Esophagus (tissue), 2 donors: ENCODE measurements around the gene AAK1. TPM values are rescaled to one million over a fixed set of nuclear protein-coding genes. Genes with fewer than 3 reads are reported as not detected.

ENCODE experiments used
- H3K27ac ChIP-seq, 2 donors: one replicate each; pipeline ENCODE4 v1.5.1; 2013; ENCODE audit warnings: low read depth in 2 of 2, mild to moderate bottlenecking in 2 of 2, inconsistent platforms in 1 of 2, low read length in 1 of 2, moderate library complexity in 1 of 2
- H3K27me3 ChIP-seq, 2 donors: one replicate each; pipeline ENCODE4 v1.6.1; 2013; ENCODE audit warnings: low read length in 2 of 2, control low read depth in 1 of 2, mild to moderate bottlenecking in 1 of 2; ENCODE audit not compliant: insufficient read depth in 2 of 2, control insufficient read depth in 1 of 2
- H3K36me3 ChIP-seq, 2 donors: one replicate each; pipeline ENCODE4 v1.6.1; 2013; ENCODE audit warnings: low read length in 1 of 2; ENCODE audit not compliant: control insufficient read depth in 2 of 2, insufficient read depth in 2 of 2
- H3K4me1 ChIP-seq, 2 donors: one replicate each; pipeline ENCODE4 v1.6.1; 2013; ENCODE audit warnings: low read length in 1 of 2; ENCODE audit not compliant: control insufficient read depth in 2 of 2, insufficient read depth in 2 of 2
- H3K4me3 ChIP-seq, 2 donors: one replicate each; pipeline ENCODE4 v1.5.1; 2013; ENCODE audit warnings: low read length in 2 of 2, mild to moderate bottlenecking in 2 of 2, low read depth in 1 of 2, moderate library complexity in 1 of 2
- H3K9me3 ChIP-seq, 2 donors: one replicate each; pipeline ENCODE4 v1.6.1; 2013; ENCODE audit warnings: mild to moderate bottlenecking in 2 of 2, low read depth in 1 of 2, low read length in 1 of 2, moderate library complexity in 1 of 2; ENCODE audit not compliant: control insufficient read depth in 2 of 2, insufficient read depth in 1 of 2
- WGBS, 2 donors: extraction: QIAGEN DNeasy Blood & Tissue Kit; methylation state at CpG; one replicate each; pipeline ENCODE4 v1.1.7; 2013; 5-methylcytosine and 5-hydroxymethylcytosine counted together
- polyA plus RNA-seq, 2 donors: library from polyadenylated mRNA; stranded (reverse); fragments of 200-250 nt; gene quantifications; one replicate each; pipeline ENCODE4 v1.2.3, GENCODE V29; 2013
- donor health status: healthy with polysubstance abuse.
- donor health status: Bipolar disorder and iron deficiency.

The AAK1 gene
- polyA plus RNA-seq, 2 donors: 4.4 to 8.4 TPM

DNA sequence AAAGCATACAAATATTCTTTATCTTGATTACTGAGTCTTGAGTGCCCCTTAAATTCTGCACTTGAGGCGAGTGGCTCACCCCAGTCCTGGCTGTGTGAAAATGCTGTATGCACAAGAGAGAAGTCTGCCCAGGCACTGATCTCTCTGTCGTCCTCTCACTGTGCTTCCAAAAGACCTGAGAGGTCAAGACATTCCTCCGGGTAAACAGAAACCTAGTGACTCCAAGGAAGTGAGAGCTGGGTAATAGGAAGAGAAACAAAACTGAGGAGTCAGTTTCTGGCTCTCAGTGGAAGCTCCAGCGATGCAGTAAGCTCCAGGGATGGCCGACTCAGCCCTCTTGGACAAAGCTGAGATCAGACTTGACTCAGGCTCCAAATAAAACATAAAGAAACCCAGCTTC, 70.9 kb downstream of the AAK1 start:
- Histone ChIP-seq H3K36me3 (no peaks in the 10 kb centered on the region), H3K27ac (no peak overlapping the region), H3K27me3 (no peaks in the 10 kb centered on the region), H3K4me3 (no peak overlapping the region), H3K9me3 (no peaks in the 10 kb centered on the region), H3K4me1 (peaks cover 0 to 4% of the 10 kb centered on the region in 2 donors)
- WGBS, 2 donors: 56 to 60% methylated on average over 5 of the region's 5 CpGs

DNA sequence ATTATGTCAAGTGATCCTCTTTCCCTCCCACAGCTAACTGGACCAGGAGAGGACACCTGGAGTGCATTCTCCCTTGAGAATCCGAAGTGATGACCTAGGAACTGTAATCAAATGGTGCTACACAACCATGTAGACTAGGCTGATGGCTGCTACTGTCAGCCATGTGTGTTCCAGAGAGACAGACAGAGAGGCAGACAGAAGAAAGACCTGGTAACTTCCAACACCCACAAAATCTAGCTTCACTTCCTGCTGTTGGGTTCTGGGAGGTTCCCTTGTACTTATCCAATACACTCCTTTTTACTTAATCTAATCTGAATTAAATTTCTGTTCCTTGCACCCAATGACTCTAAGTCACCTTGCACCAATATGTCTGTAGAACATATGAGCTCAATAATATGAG, 72.3 kb downstream of the AAK1 start:
- Histone ChIP-seq H3K36me3 (no peaks in the 10 kb centered on the region), H3K27me3 (no peaks in the 10 kb centered on the region), H3K27ac (no peak overlapping the region), H3K4me3 (no peak overlapping the region), H3K9me3 (no peaks in the 10 kb centered on the region), H3K4me1 (peaks cover 0 to 2% of the 10 kb centered on the region in 2 donors)
- 91 to 96% methylated on average over 1 of the region's 1 CpG for WGBS, 2 donors

DNA sequence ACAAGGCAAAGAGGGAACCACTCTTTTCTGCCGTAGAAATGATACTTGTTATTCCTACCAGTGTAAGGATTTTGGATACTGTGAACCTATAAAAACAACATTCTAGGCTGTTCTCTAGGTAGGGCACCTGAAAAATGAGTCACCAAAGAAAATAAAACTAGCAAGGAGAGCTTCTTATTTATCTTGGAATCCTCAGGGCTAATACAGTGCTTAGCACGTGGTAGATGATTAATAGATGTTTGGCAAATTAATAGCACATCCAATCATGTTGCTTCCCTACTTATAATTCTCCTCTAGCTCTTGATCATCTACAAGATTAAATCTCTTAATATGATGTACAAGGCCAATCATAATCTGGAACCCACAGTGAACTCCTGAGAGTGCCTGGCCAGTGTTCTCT, 73.1 kb downstream of the AAK1 start:
- no peak overlapping the region for H3K27ac ChIP-seq
- H3K9me3 ChIP-seq: no peaks in the 10 kb centered on the region
- 38 to 45% methylated on average over 2 of the region's 2 CpGs for WGBS, 2 donors
- H3K36me3 ChIP-seq: no peaks in the 10 kb centered on the region
- H3K4me1 ChIP-seq: peaks cover 0 to 2% of the 10 kb centered on the region in 2 donors
- H3K4me3 ChIP-seq: no peak overlapping the region
- H3K27me3 ChIP-seq: no peaks in the 10 kb centered on the region

DNA sequence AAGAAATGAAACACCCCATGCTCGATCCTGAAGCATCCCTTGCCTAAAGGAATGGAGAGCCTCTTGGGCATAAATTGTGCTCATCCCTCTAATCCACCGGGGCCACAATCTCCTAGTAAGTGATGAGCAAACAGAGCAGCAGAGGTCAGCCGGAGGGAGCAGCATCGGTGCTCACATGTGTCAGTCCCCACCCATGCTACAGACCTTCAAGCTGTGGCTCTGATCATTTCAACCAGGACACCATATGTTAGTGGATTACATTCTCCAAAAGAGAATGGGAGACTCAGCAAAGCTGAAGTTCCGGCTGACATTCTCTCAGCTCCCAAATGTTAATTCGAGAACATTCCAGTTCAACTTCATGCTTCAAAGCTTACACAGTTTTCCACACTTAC, 75.6 kb downstream of the AAK1 start:
- Histone ChIP-seq H3K27ac (no peak overlapping the region), H3K9me3 (no peaks in the 10 kb centered on the region), H3K4me3 (no peak overlapping the region), H3K4me1 (peaks cover 0 to 2% of the 10 kb centered on the region in 2 donors), H3K27me3 (no peaks in the 10 kb centered on the region), H3K36me3 (no peaks in the 10 kb centered on the region)
- WGBS, 2 donors: 84 to 87% methylated on average over 6 of the region's 6 CpGs

DNA sequence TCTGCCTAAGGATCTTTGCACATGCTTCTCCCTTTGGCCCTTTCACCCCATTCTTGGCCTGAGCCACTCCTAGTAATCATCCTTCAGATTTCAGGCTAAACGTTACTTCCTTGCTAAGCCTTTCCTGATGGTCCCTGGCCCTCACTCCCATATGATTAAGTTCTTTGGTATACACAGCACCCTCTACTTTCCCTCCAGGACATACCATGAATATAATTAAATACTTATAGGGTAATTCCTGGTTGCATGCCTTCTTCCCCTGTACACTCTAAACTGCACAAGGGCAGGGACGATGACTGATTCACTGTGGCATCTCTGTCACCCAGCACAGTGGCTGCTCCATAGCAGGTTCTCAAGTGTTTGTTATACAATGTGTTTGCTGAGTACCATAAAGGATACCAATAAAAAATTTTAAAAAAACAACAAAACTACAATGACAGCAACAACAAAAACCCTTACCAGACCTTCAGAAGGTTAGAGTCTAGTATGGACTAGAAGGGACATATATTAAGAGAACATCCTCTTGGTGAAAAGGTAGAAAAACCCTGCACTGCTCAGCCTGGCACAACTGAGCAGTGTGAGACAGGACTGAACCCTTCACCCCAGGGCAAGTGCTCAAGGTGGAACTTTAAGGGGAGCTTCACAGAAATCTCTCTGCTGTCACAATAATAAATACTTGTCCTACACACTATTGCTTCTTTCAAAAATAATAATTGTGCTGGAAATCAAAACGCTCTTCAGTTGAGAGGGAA, 76.2 kb downstream of the AAK1 start:
- Histone ChIP-seq H3K27me3 (no peaks in the 10 kb centered on the region), H3K4me3 (no peak overlapping the region), H3K27ac (no peak overlapping the region), H3K36me3 (no peaks in the 10 kb centered on the region), H3K4me1 (peaks cover 0 to 2% of the 10 kb centered on the region in 2 donors), H3K9me3 (no peaks in the 10 kb centered on the region)
- 73 to 76% methylated on average over 3 of the region's 3 CpGs for WGBS, 2 donors

DNA sequence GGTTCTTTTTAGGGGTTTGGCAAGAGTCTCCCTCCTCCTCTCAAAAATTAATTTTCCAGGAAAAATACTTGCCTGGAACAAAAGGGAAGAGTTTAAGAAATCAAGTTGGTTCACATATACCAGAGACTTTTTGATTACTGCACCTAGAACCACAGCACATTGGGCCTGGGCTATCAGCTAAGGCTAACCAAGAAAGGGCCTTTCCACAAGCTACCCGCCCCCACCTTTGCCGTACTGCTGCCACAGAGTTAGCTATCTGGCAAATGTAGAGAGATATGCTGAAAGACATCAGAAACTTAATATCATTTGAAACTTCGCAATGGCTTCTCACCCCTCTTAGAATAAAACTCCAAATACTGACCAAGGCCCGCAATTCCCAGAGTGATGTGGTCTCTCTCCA, 76.9 kb downstream of the AAK1 start:
- Histone ChIP-seq H3K27me3 (no peaks in the 10 kb centered on the region), H3K9me3 (no peaks in the 10 kb centered on the region), H3K4me1 (peaks cover 0 to 2% of the 10 kb centered on the region in 2 donors), H3K36me3 (no peaks in the 10 kb centered on the region), H3K4me3 (no peak overlapping the region), H3K27ac (no peak overlapping the region)
- 90 to 95% methylated on average over 4 of the region's 4 CpGs for WGBS, 2 donors

DNA sequence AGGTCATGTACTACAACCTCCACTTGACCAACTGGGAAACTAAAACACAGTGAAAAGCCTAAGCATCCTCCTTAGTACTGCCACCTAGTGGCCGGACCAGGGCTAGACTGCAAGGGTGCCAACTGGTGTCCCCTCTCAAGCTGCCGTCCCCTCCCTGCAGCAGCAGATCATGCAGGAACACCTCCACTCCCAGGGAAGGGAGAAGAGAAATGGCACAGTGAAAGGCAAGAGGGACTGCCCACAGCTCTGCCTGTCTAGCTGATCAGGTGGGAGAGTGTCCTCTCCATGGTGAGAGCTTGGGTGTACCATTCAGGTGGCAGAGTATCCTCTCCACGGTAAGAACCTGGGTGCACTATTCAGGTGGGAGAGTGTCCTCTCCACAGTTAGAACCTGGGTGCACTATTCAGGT, 78.1 kb downstream of the AAK1 start:
- Histone ChIP-seq H3K4me3 (no peak overlapping the region), H3K27me3 (no peaks in the 10 kb centered on the region), H3K27ac (no peak overlapping the region), H3K9me3 (no peaks in the 10 kb centered on the region), H3K4me1 (peaks cover 0 to 2% of the 10 kb centered on the region in 2 donors), H3K36me3 (no peaks in the 10 kb centered on the region)
- 52 to 59% methylated on average over 3 of the region's 3 CpGs for WGBS, 2 donors

DNA sequence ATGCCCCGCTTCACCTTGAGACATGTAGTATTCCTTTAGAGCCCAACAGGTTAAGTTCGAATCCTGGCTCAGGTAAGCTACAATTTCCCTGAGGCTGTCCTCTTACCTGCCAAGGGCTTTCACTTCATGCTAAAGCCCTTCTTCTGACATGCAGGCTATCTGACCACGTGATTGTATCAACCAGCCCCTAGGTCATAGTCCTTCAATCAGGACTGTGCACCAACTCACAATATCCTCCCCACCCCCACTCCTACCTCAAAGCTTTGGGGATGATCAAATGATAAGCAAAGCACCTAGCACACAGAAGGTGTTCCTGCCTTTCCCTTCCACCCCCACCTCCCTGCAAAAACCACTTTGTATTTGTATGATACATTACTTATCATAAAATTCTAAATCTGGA, 78.9 kb downstream of the AAK1 start:
- WGBS, 2 donors: 67 to 72% methylated on average over 3 of the region's 3 CpGs
- Histone ChIP-seq H3K4me3 (no peak overlapping the region), H3K4me1 (peaks cover 0 to 2% of the 10 kb centered on the region in 2 donors), H3K27ac (no peak overlapping the region), H3K27me3 (no peaks in the 10 kb centered on the region), H3K9me3 (no peaks in the 10 kb centered on the region), H3K36me3 (no peaks in the 10 kb centered on the region)

DNA sequence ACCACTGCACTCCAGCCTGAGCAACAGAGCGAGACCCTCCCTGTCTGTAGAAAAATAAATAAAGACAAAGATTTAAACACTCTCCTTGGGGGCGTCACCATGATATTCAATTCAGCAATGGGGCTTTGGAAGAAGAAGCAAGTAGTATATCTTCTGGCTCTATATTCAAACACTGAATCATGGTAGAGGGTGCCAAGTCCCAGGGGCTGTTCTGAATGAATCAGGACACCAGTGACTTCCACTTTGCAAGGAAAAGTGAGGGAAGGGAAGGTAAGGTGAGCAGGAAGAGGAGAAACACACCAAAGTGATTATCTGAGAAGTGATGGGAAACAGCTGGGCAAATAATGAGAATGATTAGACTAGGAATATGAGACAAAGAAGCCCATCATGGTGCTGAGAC, 80.5 kb downstream of the AAK1 start:
- H3K4me1 ChIP-seq: peaks cover 0 to 2% of the 10 kb centered on the region in 2 donors
- no peaks in the 10 kb centered on the region for H3K9me3 ChIP-seq
- no peaks in the 10 kb centered on the region for H3K36me3 ChIP-seq
- H3K27ac ChIP-seq: no peak overlapping the region
- H3K4me3 ChIP-seq: no peak overlapping the region
- H3K27me3 ChIP-seq: no peaks in the 10 kb centered on the region
- 72 to 88% methylated on average over 2 of the region's 2 CpGs for WGBS, 2 donors

DNA sequence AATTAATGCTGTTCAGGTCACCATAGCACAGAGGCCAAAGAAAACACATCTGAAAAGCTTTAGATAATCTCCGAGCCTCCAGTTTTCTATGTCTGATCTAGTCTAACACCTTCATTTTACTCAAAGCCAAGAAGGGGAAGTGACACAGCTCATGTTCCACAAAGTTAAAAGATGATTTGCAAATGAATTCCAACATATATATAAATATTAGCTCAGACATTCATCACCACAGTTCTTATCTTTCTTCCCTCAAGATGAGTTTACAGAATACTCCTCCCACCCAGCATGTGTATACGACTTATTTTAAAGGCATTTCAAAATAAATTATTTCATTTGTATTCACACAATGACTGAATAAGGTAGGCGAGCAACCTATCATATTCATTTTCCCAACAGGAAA, 82.4 kb downstream of the AAK1 start:
- 78 to 84% methylated on average over 3 of the region's 3 CpGs for WGBS, 2 donors
- H3K4me3 ChIP-seq: no peak overlapping the region
- no peaks in the 10 kb centered on the region for H3K4me1 ChIP-seq
- H3K9me3 ChIP-seq: no peaks in the 10 kb centered on the region
- H3K36me3 ChIP-seq: no peaks in the 10 kb centered on the region
- H3K27me3 ChIP-seq: no peaks in the 10 kb centered on the region
- H3K27ac ChIP-seq: no peak overlapping the region
